ENCODE measurements around the gene BCL2L15. TPM values are rescaled to one million over a fixed set of nuclear protein-coding genes. Genes with fewer than 3 reads are reported as not detected.

The BCL2L15 gene
- total RNA-seq, 1 experiment from 2014 or later: 0.10 TPM

- Histone ChIP-seq H3K4me1 (ENCODE audit: control insufficient read depth, insufficient read depth, low read length) (peaks cover 15% of the 10 kb centered on the region), H3K36me3 (ENCODE audit: control insufficient read depth, insufficient read depth, low read length) (peaks cover 3% of the 10 kb centered on the region; the same call in 1 of the 2 replicates), H3K4me3 (ENCODE audit: low read depth in 2 of 2, low read length in 2 of 2) (peak overlapping the region in 1 of 2 experiments; percentile 85; a peak in 1 of 4 replicates), H3K9me3 (ENCODE audit: control insufficient read depth, insufficient read depth, low read depth, low read length) (no peaks in the 10 kb centered on the region), H3K27me3 (ENCODE audit: control insufficient read depth, insufficient read depth, low read length) (no peaks in the 10 kb centered on the region), H3K27ac (ENCODE audit: low read length) (no peak overlapping the region)
- ATAC-seq (no peak), DNase-seq (ENCODE audit: low read depth, low spot score) (no peak)
- ChIA-PET CTCF (no interaction called here), POLR2A (interaction anchor here (0.5 to 0.7 kb wide), 2 partner anchors 173 to 513 kb away, joined by 4 to 11 read pairs; no protein-coding TSS in a partner anchor)
- TF ChIP-seq REST (IDR thresholded peaks at IDR 0.05; ENCODE audit: insufficient read depth in 1 of 2, low read depth in 2 of 2, low read length in 1 of 2) (no peak), SIN3A (IDR thresholded peaks at IDR 0.05; ENCODE audit: borderline replicate concordance, insufficient read depth, low read depth, low read length) (no peak), POLR2AphosphoS5 (IDR thresholded peaks at IDR 0.05; ENCODE audit: low read depth, low read length) (no peak), CTCF (IDR thresholded peaks at IDR 0.05) (no peak)
- intact Hi-C loops (cut with micrococcal nuclease; ENCODE audit: unreplicated experiment) (loop anchor here (2.0 kb wide), 1 partner anchor 27 kb away; the partner anchor contains the start of genes AP4B1 and DCLRE1B), in situ Hi-C loops (cut with HindIII; ENCODE audit: low pct_unique_long_range_greater_than_20kb, low sequenced_read_pairs) (no loop called here)
- no TSS peak for BruUV-seq (replicated peaks)
These were observed 44.1 kb upstream of the BCL2L15 start for GRCh38 chr1:113931451-113931851.

- Histone ChIP-seq H3K4me1 (ENCODE audit: control insufficient read depth, insufficient read depth, low read length) (peaks cover 15% of the 10 kb centered on the region), H3K36me3 (ENCODE audit: control insufficient read depth, insufficient read depth, low read length) (peaks cover 3% of the 10 kb centered on the region; the same call in 1 of the 2 replicates), H3K9me3 (ENCODE audit: control insufficient read depth, insufficient read depth, low read depth, low read length) (no peaks in the 10 kb centered on the region), H3K27ac (ENCODE audit: low read length) (peak overlapping the region; percentile 71), H3K4me3 (ENCODE audit: low read depth in 2 of 2, low read length in 2 of 2) (peak overlapping the region; percentile 72 to 85), H3K27me3 (ENCODE audit: control insufficient read depth, insufficient read depth, low read length) (no peaks in the 10 kb centered on the region)
- in situ Hi-C loops (cut with HindIII; ENCODE audit: low pct_unique_long_range_greater_than_20kb, low sequenced_read_pairs): no loop called here
- DNase-seq (ENCODE audit: low read depth, low spot score) (no peak), ATAC-seq (no peak; the same call in 1 of the 2 replicates)
- CTCF ChIA-PET: interaction anchor here (0.6 kb wide), 1 partner anchor 33 kb away, joined by 12 read pairs; no protein-coding TSS in a partner anchor
- BruUV-seq (replicated peaks): no TSS peak
- TF ChIP-seq REST (IDR thresholded peaks at IDR 0.05; ENCODE audit: insufficient read depth in 1 of 2, low read depth in 2 of 2, low read length in 1 of 2): no peak
- TF ChIP-seq CTCF (IDR thresholded peaks at IDR 0.05): no peak
- TF ChIP-seq POLR2AphosphoS5 (IDR thresholded peaks at IDR 0.05; ENCODE audit: low read depth, low read length): no peak
- TF ChIP-seq SIN3A (IDR thresholded peaks at IDR 0.05; ENCODE audit: borderline replicate concordance, insufficient read depth, low read depth, low read length): no peak
- TF ChIP-seq TCF7L2 (IDR thresholded peaks at IDR 0.05; ENCODE audit: low read depth, low read length): no peak
- intact Hi-C loops (cut with micrococcal nuclease; ENCODE audit: unreplicated experiment): loop anchor here (2.0 kb wide), 1 partner anchor 26 kb away; the partner anchor contains the start of genes AP4B1 and DCLRE1B
- POLR2A ChIA-PET: interaction anchor here (0.5 to 0.7 kb wide), 4 partner anchors 25 to 248 kb away, joined by 3 to 5 read pairs (median 4); partner anchors contain the start of gene PHTF1
These were observed 43.2 kb upstream of the BCL2L15 start for GRCh38 chr1:113930499-113931161.

Data from Panc1 (cell line).